Testis (tissue), 3 donors: ENCODE results near the gene SPRED3. TPM values are rescaled to one million over a fixed set of nuclear protein-coding genes. Genes with fewer than 3 reads are reported as not detected.
A peak's percentile ranks its signal among the peaks of the same experiment; 100 is the strongest.

Source experiments
- DNase-seq: peaks from one replicate; pipeline ENCODE4 v3.0.0-alpha.2; 2019
- H3K27ac ChIP-seq, 2 donors: fragments of 200-600 bp; sonication (generic); one replicate each; pipeline ENCODE4 v1.5.1; 2019
- H3K27me3 ChIP-seq: fragments of 200-600 bp; sonication (generic); one replicate; pipeline ENCODE4 v1.5.1; 2019
- H3K36me3 ChIP-seq: fragments of 200-600 bp; sonication (generic); one replicate; pipeline ENCODE4 v1.5.1; 2017; ENCODE audit warnings: low read depth; ENCODE audit errors: missing control alignments
- H3K4me1 ChIP-seq: fragments of 200-600 bp; sonication (generic); one replicate; pipeline ENCODE4 v1.5.1; 2019
- H3K4me3 ChIP-seq, 2 donors: fragments of 200-600 bp; sonication (generic); one replicate each; pipeline ENCODE4 v1.5.1; 2017 to 2019
- H3K9me3 ChIP-seq: fragments of 200-600 bp; sonication (generic); one replicate; pipeline ENCODE4 v1.5.1; 2017
- POLR2A ChIP-seq: fragments of 450-650 bp; IDR thresholded peaks from one replicate; pipeline ENCODE4 v1.6.1; 2017; ENCODE audit warnings: antibody characterized with exemption, mild to moderate bottlenecking, moderate library complexity
- WGBS, 2 donors: methylation state at CpG; one replicate each; pipeline ENCODE4 v1.1.5; 2018; 5-methylcytosine and 5-hydroxymethylcytosine counted together
- intact Hi-C: fragments of 100-400 bp; cut with DNase I; formaldehyde crosslinking; loops from one replicate; pipeline ENCODE4 v1.15.1; 2023; ENCODE audit warnings: low total_unique reads
- polyA plus RNA-seq: library from polyadenylated mRNA; stranded (reverse); fragments of 350-450 nt; fragmentation: Illumina TruSeq; extraction: RNeasy Lipid Tissue Mini Kit (QIAGEN cat#74804); gene quantifications from one replicate; pipeline ENCODE4 v1.2.3, GENCODE V29; 2014; ENCODE audit warnings: low read depth, low replicate concordance; ENCODE audit not compliant: insufficient read depth
- total RNA-seq, 2 donors: library from RNA; depleted of rRNA; stranded (reverse); fragments of >200 nt; gene quantifications; one replicate each; pipeline ENCODE4 v1.2.3, GENCODE V29; 2016
- TF ChIP-seq, protein P1 (sequence below), 3 experiments: fragments of 450-650 bp in 2 of 3; fragments of 200-600 bp in 1 of 3; sonication (generic) in 1 of 3; IDR thresholded peaks; one replicate each; pipeline ENCODE4 v1.5.1; 2016 to 2019; ENCODE audit warnings: antibody characterized with exemption in 3 of 3, mild to moderate bottlenecking in 2 of 3, moderate library complexity in 1 of 3

Gene SPRED3
- total and polyA plus RNA-seq, 3 donors from 2014 or later, result 1.7 to 2.6 (median 2.2) TPM

DNA sequence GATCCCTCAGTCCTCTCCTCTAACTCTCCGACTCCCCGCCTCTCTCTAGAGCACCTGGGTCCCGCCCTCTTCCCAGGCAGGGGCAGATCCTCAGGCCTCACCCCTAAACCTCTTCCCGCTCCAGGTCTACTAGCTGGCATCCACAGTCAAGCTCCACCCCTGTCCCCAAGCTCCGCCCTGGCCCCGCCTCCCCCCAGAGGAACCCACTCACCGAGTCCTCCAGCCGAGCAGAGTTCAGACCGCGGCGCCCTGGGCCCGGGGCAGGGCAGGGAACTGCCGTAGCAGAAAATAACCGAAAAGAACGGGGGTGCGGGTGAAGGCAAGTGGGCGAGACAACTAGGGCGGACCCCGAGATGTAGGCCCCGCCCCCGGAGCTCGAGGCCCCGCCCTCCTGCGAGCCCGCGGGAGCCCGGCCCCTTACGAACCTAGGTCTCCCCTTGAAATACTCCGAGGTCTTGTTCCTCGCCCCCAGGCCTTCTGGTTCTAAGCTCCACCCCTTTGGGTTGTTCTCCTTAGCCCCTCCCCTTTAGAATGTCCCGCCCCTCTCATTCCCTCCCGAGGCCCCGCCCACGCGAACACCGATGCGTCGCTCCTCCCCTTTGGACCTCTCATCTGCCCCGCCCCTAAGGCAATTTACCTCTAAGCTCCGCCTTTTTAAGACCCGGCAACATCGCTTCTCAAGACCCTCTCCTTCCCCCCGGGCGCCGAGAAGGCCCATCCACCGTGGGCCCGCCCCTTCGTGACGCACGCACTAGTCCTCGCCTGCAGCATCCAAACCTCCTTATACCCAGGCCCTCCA lies 748 bp upstream of the SPRED3 start, which contains the start of gene GGN:
GGN (minus strand) TSS at position 485 of the 799 bp plus-strand sequence. CDS start 773 bp downstream, outside the sequence.
- H3K4me1 ChIP-seq, result peaks cover 23% of the 10 kb centered on the region
- peak within 1 kb of the TSS in 1 of 2 donors; percentile 37 for H3K27ac ChIP-seq
- DNase-seq, result peak; percentile 80
- H3K9me3 ChIP-seq, result no peaks in the 10 kb centered on the region
- 2 to 3% methylated on average over 32 to 51 of the region's 51 CpGs for WGBS, 2 donors
- H3K27me3 ChIP-seq, result no peaks in the 10 kb centered on the region
- TF ChIP-seq, protein P1, sequence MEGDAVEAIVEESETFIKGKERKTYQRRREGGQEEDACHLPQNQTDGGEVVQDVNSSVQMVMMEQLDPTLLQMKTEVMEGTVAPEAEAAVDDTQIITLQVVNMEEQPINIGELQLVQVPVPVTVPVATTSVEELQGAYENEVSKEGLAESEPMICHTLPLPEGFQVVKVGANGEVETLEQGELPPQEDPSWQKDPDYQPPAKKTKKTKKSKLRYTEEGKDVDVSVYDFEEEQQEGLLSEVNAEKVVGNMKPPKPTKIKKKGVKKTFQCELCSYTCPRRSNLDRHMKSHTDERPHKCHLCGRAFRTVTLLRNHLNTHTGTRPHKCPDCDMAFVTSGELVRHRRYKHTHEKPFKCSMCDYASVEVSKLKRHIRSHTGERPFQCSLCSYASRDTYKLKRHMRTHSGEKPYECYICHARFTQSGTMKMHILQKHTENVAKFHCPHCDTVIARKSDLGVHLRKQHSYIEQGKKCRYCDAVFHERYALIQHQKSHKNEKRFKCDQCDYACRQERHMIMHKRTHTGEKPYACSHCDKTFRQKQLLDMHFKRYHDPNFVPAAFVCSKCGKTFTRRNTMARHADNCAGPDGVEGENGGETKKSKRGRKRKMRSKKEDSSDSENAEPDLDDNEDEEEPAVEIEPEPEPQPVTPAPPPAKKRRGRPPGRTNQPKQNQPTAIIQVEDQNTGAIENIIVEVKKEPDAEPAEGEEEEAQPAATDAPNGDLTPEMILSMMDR (IDR thresholded peaks at IDR 0.05), result no peak
- TF ChIP-seq POLR2A, result no peak
- no peaks in the 10 kb centered on the region for H3K36me3 ChIP-seq
- peak within 1 kb of the TSS; percentile 35 to 57 for H3K4me3 ChIP-seq
- intact Hi-C loops, result no loop called here

DNA sequence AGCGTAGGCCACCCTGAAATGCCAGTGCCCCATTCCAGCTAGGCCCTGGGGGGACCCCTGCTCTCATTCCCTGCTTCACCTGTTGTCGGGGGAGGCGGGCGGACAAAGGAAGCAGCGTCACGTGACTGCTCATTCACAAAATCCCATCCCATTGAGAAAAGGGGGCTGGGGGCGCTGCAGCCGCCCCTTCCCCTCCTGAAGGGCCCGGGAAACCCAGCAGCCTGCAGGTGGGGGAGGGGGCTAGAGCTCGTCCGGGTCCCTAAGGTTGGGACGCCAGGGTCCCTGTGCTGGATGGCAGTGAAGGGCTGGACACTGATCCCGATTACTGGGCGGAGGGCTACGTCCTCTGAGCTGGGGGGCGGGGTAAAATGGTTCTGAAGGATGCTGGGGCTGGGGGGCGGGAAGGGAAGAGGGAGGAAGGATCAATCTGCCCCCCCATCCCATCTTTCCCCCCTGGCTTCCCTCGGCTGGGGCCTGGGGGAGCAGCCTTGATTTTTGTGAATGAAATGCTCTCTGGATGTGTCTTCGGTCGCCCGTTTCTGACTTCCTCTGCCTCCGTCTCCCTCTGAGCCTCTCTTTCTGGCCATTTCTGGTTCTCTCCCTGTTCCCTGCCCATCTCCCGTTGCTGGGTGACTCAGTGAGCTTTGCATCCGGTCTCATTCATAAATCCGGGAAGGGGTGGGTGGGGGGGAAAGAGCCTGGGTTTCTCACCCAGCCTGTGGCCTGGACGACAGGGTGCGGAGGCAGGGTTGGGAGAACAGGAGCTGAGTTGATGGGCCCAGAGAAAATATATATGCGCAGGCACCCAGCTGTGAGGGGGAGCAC lies 816 bp downstream of the SPRED3 start:
- WGBS, 2 donors, result 8% methylated on average over 19 to 28 of the region's 28 CpGs
- peak; percentile 48 for DNase-seq
- Histone ChIP-seq H3K36me3 (no peaks in the 10 kb centered on the region), H3K9me3 (no peaks in the 10 kb centered on the region), H3K27me3 (no peaks in the 10 kb centered on the region), H3K27ac (no peak overlapping the region), H3K4me1 (peaks cover 23% of the 10 kb centered on the region), H3K4me3 (peak overlapping the region; percentile 35 to 57)
- intact Hi-C loops, result no loop called here
- no peak for TF ChIP-seq POLR2A
- TF ChIP-seq, protein P1 (IDR thresholded peaks at IDR 0.05), result no peak

DNA sequence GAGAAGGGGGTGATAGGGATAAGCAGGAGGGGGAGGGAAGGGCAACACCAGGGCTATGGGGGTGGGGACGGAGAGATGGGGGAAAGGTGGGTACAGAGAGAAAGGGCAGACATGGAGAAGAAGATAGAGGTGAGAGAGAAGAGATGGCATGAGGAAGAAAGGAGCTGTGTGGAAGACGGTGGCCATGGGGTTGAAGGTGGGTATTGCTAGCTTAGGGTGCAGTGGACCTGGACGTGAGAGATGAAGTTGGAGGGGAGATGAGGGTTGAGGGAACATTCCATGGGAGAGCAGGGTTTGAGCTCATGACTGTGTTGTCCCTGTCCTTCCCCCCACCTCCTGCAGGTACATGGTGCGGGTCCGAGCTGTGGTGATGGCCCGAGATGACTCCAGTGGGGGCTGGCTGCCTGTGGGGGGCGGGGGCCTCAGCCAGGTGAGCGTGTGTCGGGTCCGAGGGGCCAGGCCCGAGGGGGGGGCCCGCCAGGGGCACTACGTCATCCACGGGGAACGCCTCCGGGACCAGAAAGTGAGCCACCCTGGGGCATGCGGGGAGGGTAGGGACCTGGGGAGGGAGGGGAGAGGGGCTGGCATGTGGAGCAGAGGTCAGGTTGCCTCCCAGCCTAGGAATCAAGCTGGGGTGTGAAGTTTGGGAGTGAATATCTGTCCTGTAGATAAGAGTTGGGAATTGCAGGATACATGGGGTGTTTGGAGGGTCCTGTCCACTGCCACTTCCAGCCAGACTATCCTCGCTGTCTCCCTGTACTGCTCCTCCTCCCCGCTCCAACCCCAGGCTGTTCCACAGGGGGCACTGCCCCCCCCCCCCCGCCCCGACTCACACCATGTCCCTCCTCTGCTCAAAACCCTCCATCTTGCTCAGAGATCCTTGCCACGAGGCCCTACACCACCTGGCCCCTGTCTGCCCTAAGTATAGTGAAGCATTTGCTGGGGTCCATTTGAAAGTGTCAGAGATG lies 1.7 kb downstream of the SPRED3 start:
- intact Hi-C loops, result no loop called here
- Histone ChIP-seq H3K27me3 (no peaks in the 10 kb centered on the region), H3K36me3 (no peaks in the 10 kb centered on the region), H3K9me3 (no peaks in the 10 kb centered on the region), H3K4me3 (no peak overlapping the region), H3K27ac (no peak overlapping the region), H3K4me1 (peaks cover 23% of the 10 kb centered on the region)
- TF ChIP-seq, protein P1 (IDR thresholded peaks at IDR 0.05), result no peak
- TF ChIP-seq POLR2A, result no peak
- DNase-seq, result no peak
- WGBS, 2 donors, result 55 to 62% methylated on average over 21 to 22 of the region's 22 CpGs

DNA sequence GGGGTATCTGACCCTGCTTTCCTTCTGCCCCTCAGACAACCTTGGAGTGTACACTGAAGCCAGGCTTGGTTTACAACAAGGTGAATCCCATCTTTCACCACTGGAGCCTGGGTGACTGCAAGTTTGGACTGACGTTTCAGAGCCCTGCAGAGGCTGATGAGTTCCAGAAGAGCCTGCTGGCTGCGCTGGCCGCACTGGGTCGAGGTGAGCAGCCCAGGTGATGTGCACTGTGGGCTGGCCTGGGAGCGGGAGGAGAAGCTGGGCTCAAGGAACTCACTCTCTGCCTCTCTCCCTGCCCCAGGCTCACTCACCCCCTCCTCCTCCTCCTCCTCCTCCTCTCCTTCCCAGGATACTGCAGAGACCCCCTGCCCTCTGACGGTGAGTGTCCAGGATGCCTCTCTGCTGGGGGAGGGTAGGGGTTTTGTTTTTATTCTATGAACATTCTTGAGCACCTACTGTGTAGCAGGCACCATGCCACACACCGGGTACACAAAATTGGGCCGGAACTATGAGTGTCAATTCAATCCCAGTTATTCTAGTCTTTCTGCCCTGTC lies 3.5 kb downstream of the SPRED3 start:
- 66 to 82% methylated on average over 8 of the region's 8 CpGs for WGBS, 2 donors
- no peak for DNase-seq
- Histone ChIP-seq H3K9me3 (no peaks in the 10 kb centered on the region), H3K4me3 (no peak overlapping the region), H3K36me3 (no peaks in the 10 kb centered on the region), H3K27me3 (no peaks in the 10 kb centered on the region), H3K27ac (no peak overlapping the region), H3K4me1 (peaks cover 18% of the 10 kb centered on the region)
- no peak for TF ChIP-seq POLR2A
- TF ChIP-seq, protein P1 (IDR thresholded peaks at IDR 0.05), result no peak
- intact Hi-C loops, result no loop called here
